GM21723 (cell line): ENCODE measurements around the gene TMCO4.

Experiments
- ATAC-seq: cut with Tn5 transposase; IDR thresholded peaks from one replicate; pipeline ENCODE4 v1.9.1; 2021; ENCODE audit warnings: mild to moderate bottlenecking, moderate library complexity; ENCODE audit not compliant: unreplicated experiment

TMCO4 gene

GRCh38 chr1:19662313-19662712 is 137.4 kb downstream of the TMCO4 start:
- ATAC-seq = no peak

GRCh38 chr1:19661721-19662228 is 137.9 kb downstream of the TMCO4 start:
- ATAC-seq = no peak

GRCh38 chr1:19658186-19658585 is 141.5 kb downstream of the TMCO4 start:
- ATAC-seq = no peak

GRCh38 chr1:19657511-19657910 is 142.2 kb downstream of the TMCO4 start:
- ATAC-seq = no peak

GRCh38 chr1:19656780-19657466 is 142.8 kb downstream of the TMCO4 start:
- ATAC-seq = no peak

- no peak for ATAC-seq
Measured at GRCh38 chr1:19656134-19656779, 143.5 kb downstream of the TMCO4 start.

GRCh38 chr1:19655718-19656080 is 144.0 kb downstream of the TMCO4 start:
- no peak for ATAC-seq

- ATAC-seq = no peak
Measured at GRCh38 chr1:19654886-19655717, 144.6 kb downstream of the TMCO4 start.

GRCh38 chr1:19654386-19654785 is 145.3 kb downstream of the TMCO4 start:
- no peak for ATAC-seq

- ATAC-seq = no peak
Measured at GRCh38 chr1:19651141-19651737, 148.5 kb downstream of the TMCO4 start.

GRCh38 chr1:19650416-19651140 is 149.1 kb downstream of the TMCO4 start:
- no peak for ATAC-seq

GRCh38 chr1:19648689-19649088 is 151.0 kb downstream of the TMCO4 start:
- ATAC-seq = no peak

- no peak for ATAC-seq
Measured at GRCh38 chr1:19648239-19648638, 151.5 kb downstream of the TMCO4 start.

- no peak for ATAC-seq
Measured at GRCh38 chr1:19647643-19648042, 152.1 kb downstream of the TMCO4 start.

- no peak for ATAC-seq
Measured at GRCh38 chr1:19646377-19647319, 153.1 kb downstream of the TMCO4 start.

- no peak for ATAC-seq
Measured at GRCh38 chr1:19645411-19646251, 154.1 kb downstream of the TMCO4 start.

- ATAC-seq = peak; percentile 28
Measured at GRCh38 chr1:19644681-19645410, 154.9 kb downstream of the TMCO4 start.

GRCh38 chr1:19644395-19644680 is 155.4 kb downstream of the TMCO4 start:
- ATAC-seq = no peak
